Measurements from ENCODE around the gene NRXN3.
"Not testable (repeated sequence)": the region's sequence is repeated elsewhere in the genome, so short reads cannot be mapped to it uniquely, and the experiment has no call there.

Gene NRXN3

DNA sequence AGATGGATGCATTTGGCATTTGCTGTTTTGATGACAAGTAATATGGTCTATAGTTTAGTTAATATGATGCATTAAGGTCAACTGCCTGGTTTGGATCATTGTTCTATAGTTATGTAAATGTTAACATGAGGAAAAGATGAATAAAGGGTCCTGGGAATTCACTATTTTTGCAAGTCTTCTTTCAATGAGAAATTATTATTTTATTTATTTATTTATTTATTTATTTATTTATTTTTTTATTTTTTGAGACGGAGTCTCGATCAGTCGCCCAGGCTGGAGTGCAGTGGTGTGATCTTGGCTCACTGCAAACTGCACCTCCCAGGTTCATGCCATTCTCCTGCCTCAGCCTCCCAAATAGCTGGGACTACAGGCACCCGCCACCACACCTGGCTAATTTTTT lies 940.4 kb downstream of the NRXN3 start:
- DNase-seq: not testable (repeated sequence)

DNA sequence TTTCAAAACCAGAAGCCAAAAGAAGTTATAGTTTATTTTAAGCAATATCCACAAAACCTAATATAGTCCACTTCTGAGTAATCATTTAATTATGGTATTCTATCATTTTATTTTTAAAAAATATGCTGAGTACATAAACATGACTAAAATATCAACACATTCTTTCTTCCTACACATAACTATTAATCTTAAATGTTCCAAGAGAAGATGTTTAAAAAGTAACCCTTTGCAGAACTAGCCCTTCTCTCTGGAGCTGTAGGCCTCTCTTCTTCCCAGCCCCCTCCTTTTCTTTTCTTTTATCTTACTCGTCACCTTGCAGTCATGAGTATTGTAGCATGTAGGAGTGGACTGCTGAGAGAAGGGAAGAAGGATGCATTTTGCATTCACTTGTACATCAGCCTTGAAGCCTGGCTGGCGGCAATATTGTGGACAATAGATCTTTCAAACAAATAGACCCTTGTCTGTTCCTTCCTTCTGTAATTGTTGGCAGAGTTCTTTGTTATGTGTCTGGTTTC lies 941.9 kb downstream of the NRXN3 start:
- DNase-seq: no peak

GRCh38 chr14:79117561-79117960 lies 947.4 kb downstream of the NRXN3 start:
- DNase-seq: no peak

- DNase-seq: no peak
These were observed 948.1 kb downstream of the NRXN3 start for GRCh38 chr14:79118291-79118690.

DNA sequence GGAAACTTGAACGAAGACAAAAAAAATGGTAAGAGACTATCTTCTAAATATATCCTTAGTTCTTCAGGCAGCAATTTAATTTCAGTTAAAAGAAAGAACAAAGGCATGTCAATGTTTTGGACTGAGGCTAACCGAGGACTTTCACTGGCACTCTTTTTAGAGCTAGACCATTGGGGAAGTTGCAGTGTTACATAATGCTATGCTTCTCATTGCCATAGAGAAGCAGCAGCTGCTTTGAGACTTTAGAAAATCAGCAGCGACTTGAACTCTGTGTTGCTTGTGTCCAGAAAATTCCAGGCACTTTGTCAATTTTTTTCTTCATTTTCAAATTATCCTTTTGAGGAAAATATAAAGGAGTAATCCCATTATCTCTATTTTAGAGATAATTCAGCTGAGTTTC lies 964.2 kb downstream of the NRXN3 start:
- peak in 1 of 56 donors; percentile 8 for DNase-seq

GRCh38 chr14:79136071-79137044 lies 966.2 kb downstream of the NRXN3 start:
- DNase-seq: no peak

DNA sequence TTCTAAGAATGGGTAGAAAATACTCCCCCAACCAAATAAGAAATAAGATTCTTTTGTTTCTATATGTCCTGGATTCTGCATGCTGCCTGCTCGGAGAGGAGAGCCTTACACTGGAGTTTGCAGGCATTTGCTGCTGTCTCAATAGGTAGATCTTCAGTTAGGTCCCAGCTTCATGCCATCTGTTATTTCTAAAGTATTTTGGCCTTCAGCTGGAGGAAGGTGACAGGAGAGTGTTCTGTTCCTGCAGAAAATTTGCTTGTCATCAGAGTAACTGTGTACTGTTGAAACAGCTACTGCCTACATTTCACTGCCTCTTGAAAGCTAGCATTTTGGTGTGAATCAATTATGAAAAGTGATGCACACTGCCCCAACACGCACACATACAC lies 966.9 kb downstream of the NRXN3 start:
- DNase-seq: no peak

DNA sequence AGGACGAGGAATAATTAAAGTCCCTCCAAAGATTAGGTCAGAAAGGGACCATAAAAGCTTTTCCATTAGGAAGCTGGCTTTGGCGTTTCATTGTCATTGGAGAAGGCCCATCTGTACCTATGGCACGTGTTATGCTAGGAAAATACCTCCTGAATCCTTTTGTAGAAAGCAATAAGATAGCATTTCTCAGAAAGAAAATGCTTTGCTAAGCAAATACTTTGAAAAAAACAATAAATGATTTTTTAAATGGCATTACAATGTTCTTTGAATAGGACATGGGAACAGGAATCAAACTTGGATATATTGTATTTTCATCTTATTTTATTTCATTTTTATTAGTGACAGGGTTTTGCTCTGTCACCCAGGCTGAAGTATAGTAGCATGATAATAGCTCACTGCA lies 967.7 kb downstream of the NRXN3 start:
- no peak for DNase-seq

- DNase-seq: peak in 1 of 56 donors; percentile 3
These were observed 974.7 kb downstream of the NRXN3 start for GRCh38 chr14:79144896-79145295.

- DNase-seq: peak in 6 of 56 donors; percentile 2 to 26 (median 10)
These were observed 980.1 kb downstream of the NRXN3 start for GRCh38 chr14:79150226-79150625.

DNA sequence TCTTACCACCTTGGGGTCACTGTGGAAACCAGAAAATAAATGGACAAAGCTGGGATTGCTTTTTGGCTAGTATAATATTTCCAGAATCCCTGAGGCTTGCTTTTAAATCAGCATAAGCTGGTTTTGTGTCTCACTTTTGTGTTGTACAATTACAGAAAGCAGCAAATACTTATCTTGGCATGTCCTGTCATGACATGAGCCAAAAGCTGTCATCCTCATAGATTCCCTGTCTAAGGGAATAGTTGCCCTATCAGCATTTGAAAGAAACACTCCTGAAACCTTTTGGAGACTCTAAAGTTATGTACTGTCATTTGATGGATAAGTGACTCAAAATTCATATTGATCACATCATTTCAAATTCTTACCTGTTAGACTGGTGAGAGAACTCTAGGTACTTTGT lies 987.2 kb downstream of the NRXN3 start:
- no peak for DNase-seq

- DNase-seq: no peak
These were observed 991.4 kb downstream of the NRXN3 start for GRCh38 chr14:79161571-79161970.

GRCh38 chr14:79162833-79163232 lies 992.7 kb downstream of the NRXN3 start:
- DNase-seq: no peak

DNA sequence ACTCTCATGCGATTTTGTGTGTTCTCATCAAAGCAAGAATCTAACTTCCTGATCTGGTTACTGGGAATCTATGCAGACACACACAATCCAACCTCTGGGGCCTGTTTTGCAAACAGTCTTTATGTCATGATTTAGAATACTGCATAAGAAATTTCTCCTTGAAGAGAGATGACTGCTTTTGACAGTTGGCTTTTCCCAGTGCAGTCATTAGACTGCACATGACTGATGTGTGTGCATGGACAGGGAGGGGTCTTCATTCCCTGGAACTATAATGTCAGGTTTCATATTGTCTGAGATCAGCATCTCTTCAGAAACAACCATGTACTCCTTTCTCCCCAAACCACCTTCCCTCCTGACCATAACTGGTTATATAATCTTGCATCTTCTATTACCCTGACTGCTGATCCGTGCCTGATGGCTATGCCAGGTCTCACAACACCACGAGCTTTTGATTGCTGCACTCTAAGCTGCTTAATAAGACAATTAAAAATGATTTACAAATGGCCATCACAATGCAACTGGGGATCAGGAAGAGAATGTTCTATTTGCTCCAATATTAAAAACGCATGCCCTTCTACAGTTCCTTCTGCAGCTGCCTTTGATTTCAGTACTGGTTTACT lies 995.4 kb downstream of the NRXN3 start:
- DNase-seq: no peak

- no peak for DNase-seq
These were observed 996.0 kb downstream of the NRXN3 start for GRCh38 chr14:79166171-79166570.

DNA sequence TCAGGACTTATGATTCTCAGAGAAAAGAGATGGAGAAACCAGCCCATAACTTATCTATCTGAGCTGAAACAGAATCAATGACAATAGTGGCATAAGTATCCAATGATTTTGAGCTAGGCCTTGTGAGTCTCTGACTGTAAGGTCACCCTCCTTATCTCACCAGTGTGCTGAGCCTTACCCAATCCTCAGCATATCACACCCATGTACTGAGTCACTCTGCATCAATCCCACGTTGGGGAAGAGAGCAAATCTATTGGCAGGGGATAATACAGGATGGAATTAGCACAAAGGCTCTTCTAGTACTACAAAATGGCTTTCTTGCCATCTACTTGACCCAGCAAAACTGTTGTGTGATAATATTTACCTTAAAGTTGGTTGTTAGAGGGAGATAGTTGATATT lies 997.8 kb downstream of the NRXN3 start:
- no peak for DNase-seq

- no peak for DNase-seq
These were observed 1005.5 kb downstream of the NRXN3 start for GRCh38 chr14:79175671-79176070.

- DNase-seq: peak in 4 of 56 donors; percentile 3 to 41 (median 28)
These were observed 1006.9 kb downstream of the NRXN3 start for GRCh38 chr14:79177106-79177505.

- DNase-seq: no peak
These were observed 1008.5 kb downstream of the NRXN3 start for GRCh38 chr14:79178719-79179118.

DNA sequence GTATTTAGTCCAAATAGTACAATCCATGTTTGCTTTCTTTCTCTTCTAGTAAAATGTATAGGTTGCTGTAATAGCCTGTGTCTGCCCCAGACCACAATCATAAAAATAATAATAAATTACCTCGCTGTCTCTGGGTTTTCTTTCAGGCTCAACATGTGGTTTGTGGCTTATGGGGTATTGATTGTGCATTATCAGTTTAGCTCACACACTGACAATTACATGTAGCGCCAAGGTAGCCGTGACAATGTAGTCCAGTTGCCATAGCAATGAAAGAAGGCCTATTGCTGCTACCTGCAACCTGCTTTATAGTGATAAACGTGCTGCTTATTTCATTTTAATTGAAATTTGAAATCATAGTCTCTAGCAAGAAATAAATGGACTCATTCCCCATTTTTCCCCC lies 1009.8 kb downstream of the NRXN3 start:
- no peak for DNase-seq

- no peak for DNase-seq
These were observed 1010.5 kb downstream of the NRXN3 start for GRCh38 chr14:79180656-79181055.

DNA sequence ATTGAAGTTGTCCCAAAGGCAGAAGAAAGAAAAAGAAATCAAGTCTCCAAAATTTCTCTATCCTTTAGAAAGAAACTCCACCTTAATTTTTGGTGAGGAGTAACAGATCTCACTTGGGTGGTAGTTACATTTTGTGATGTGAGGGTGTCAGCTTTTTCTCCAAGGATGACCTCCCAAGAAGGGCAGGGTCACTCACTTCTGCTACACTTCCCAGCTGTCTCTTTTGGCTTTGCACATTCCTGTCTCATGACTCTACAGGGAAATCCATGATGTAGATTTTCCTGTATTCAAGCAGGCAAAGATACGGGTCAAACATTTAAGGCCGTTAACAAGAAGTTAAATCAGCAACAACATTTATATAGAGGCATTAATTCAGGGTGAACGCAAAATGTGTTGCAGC lies 1016.4 kb downstream of the NRXN3 start:
- no peak for DNase-seq
